NCI-H345 (cell line): ENCODE data around the gene ENKUR.

Experiments used
- DNase-seq: peaks from one replicate; lab custom pipeline; 2025; lab: John Stamatoyannopoulos, UW

Gene ENKUR

GRCh38 chr10:25015828-25016375 lies at the start of gene ENKUR:
TSS of gene ENKUR (minus strand) at chr10:25016158. CDS start at chr10:25015936, 222 bp downstream.
- peak; percentile 82 for DNase-seq

GRCh38 chr10:25064401-25064800 lies 48.4 kb upstream of the ENKUR start:
- DNase-seq, result no peak

- DNase-seq, result no peak
These were observed 47.7 kb upstream of the ENKUR start for GRCh38 chr10:25063644-25064043.

GRCh38 chr10:25063157-25063556 lies 47.2 kb upstream of the ENKUR start:
- no peak for DNase-seq

- no peak for DNase-seq
These were observed 45.9 kb upstream of the ENKUR start for GRCh38 chr10:25061711-25062449.

GRCh38 chr10:25061125-25061524 lies 45.2 kb upstream of the ENKUR start:
- no peak for DNase-seq

- DNase-seq, result no peak
These were observed 44.0 kb upstream of the ENKUR start for GRCh38 chr10:25059990-25060389.

- DNase-seq, result no peak
These were observed 41.9 kb upstream of the ENKUR start for GRCh38 chr10:25057886-25058285.

- DNase-seq, result no peak
These were observed 40.8 kb upstream of the ENKUR start for GRCh38 chr10:25056726-25057125.

GRCh38 chr10:25052012-25052411 lies 36.1 kb upstream of the ENKUR start:
- DNase-seq, result no peak

GRCh38 chr10:25050402-25050801 lies 34.4 kb upstream of the ENKUR start:
- DNase-seq, result no peak

GRCh38 chr10:25049966-25050365 lies 34.0 kb upstream of the ENKUR start:
- no peak for DNase-seq

GRCh38 chr10:25048450-25048849 lies 32.5 kb upstream of the ENKUR start:
- DNase-seq, result no peak

- DNase-seq, result no peak
These were observed 31.8 kb upstream of the ENKUR start for GRCh38 chr10:25047591-25048301.

GRCh38 chr10:25047088-25047487 lies 31.1 kb upstream of the ENKUR start:
- DNase-seq, result no peak

- DNase-seq, result no peak
These were observed 30.7 kb upstream of the ENKUR start for GRCh38 chr10:25046641-25047040.

- DNase-seq, result no peak
These were observed 23.6 kb upstream of the ENKUR start for GRCh38 chr10:25039531-25039930.

GRCh38 chr10:25038325-25038724 lies 22.4 kb upstream of the ENKUR start:
- DNase-seq, result no peak

- DNase-seq, result no peak
These were observed 20.4 kb upstream of the ENKUR start for GRCh38 chr10:25036381-25036780.

- DNase-seq, result no peak
These were observed 13.6 kb upstream of the ENKUR start for GRCh38 chr10:25029519-25029918.

- no peak for DNase-seq
These were observed 12.8 kb upstream of the ENKUR start for GRCh38 chr10:25028711-25029110.

- no peak for DNase-seq
These were observed 10.5 kb upstream of the ENKUR start for GRCh38 chr10:25026463-25026862.

- DNase-seq, result no peak
These were observed 8.6 kb upstream of the ENKUR start for GRCh38 chr10:25024528-25024927.
